ENCODE measurements around the gene NUBPL.
A peak's percentile ranks its signal among the peaks of the same experiment; 100 is the strongest.

The NUBPL gene

GRCh38 chr14:31561155-31561846 is at the start of gene NUBPL:
NUBPL (plus strand) TSS chr14:31561404; CDS start chr14:31561440, 36 bp downstream.
- DNase-seq (ENCODE audit: low read depth, low spot score) = peak; percentile 97

GRCh38 chr14:31527087-31527486 is 34.1 kb upstream of the NUBPL start:
- no peak for DNase-seq (ENCODE audit: low read depth, low spot score)

- DNase-seq (ENCODE audit: low read depth, low spot score) = no peak
Measured at GRCh38 chr14:31527546-31527945, 33.7 kb upstream of the NUBPL start.

- no peak for DNase-seq (ENCODE audit: low read depth, low spot score)
Measured at GRCh38 chr14:31529053-31529452, 32.2 kb upstream of the NUBPL start.

GRCh38 chr14:31530136-31530535 is 31.1 kb upstream of the NUBPL start:
- DNase-seq (ENCODE audit: low read depth, low spot score) = no peak

- DNase-seq (ENCODE audit: low read depth, low spot score) = no peak
Measured at GRCh38 chr14:31536201-31536960, 24.8 kb upstream of the NUBPL start.

- DNase-seq (ENCODE audit: low read depth, low spot score) = no peak
Measured at GRCh38 chr14:31541702-31542101, 19.5 kb upstream of the NUBPL start.

- no peak for DNase-seq (ENCODE audit: low read depth, low spot score)
Measured at GRCh38 chr14:31543969-31544799, 17.0 kb upstream of the NUBPL start.

- DNase-seq (ENCODE audit: low read depth, low spot score) = no peak
Measured at GRCh38 chr14:31544816-31545215, 16.4 kb upstream of the NUBPL start.

- DNase-seq (ENCODE audit: low read depth, low spot score) = no peak
Measured at GRCh38 chr14:31545328-31545727, 15.9 kb upstream of the NUBPL start.

GRCh38 chr14:31549817-31550216 is 11.4 kb upstream of the NUBPL start:
- DNase-seq (ENCODE audit: low read depth, low spot score) = no peak

- no peak for DNase-seq (ENCODE audit: low read depth, low spot score)
Measured at GRCh38 chr14:31550589-31550988, 10.6 kb upstream of the NUBPL start.

- DNase-seq (ENCODE audit: low read depth, low spot score) = no peak
Measured at GRCh38 chr14:31556191-31556590, 5.0 kb upstream of the NUBPL start.

GRCh38 chr14:31559939-31560338 is 1.3 kb upstream of the NUBPL start:
- no peak for DNase-seq (ENCODE audit: low read depth, low spot score)

GRCh38 chr14:31560759-31561154 is 447 bp upstream of the NUBPL start:
- DNase-seq (ENCODE audit: low read depth, low spot score) = no peak

- DNase-seq (ENCODE audit: low read depth, low spot score) = no peak
Measured at GRCh38 chr14:31564194-31564593, 3.0 kb downstream of the NUBPL start.

- no peak for DNase-seq (ENCODE audit: low read depth, low spot score)
Measured at GRCh38 chr14:31566456-31566855, 5.3 kb downstream of the NUBPL start.

- DNase-seq (ENCODE audit: low read depth, low spot score) = no peak
Measured at GRCh38 chr14:31567655-31568054, 6.5 kb downstream of the NUBPL start.

- no peak for DNase-seq (ENCODE audit: low read depth, low spot score)
Measured at GRCh38 chr14:31568161-31568560, 7.0 kb downstream of the NUBPL start.

GRCh38 chr14:31568671-31569070 is 7.5 kb downstream of the NUBPL start:
- DNase-seq (ENCODE audit: low read depth, low spot score) = no peak

GRCh38 chr14:31572955-31573354 is 11.8 kb downstream of the NUBPL start:
- DNase-seq (ENCODE audit: low read depth, low spot score) = no peak

GRCh38 chr14:31576949-31577348 is 15.7 kb downstream of the NUBPL start:
- no peak for DNase-seq (ENCODE audit: low read depth, low spot score)
